Muscle layer of duodenum (tissue), 2 donors: ENCODE data around the gene SLC22A23.

Experiments used
- H3K27ac ChIP-seq: one replicate; pipeline ENCODE4 v1.7.0; 2013; ENCODE audit warnings: mild to moderate bottlenecking, low read length
- H3K27me3 ChIP-seq: one replicate; pipeline ENCODE4 v1.7.0; 2013; ENCODE audit warnings: low read depth, mild to moderate bottlenecking, control low read depth, low read length
- H3K36me3 ChIP-seq, 2 donors: one replicate each; pipeline ENCODE4 v1.7.0; 2013; ENCODE audit warnings: low read length in 2 of 2, control low read depth in 1 of 2, mild to moderate bottlenecking in 1 of 2; ENCODE audit not compliant: insufficient read depth in 2 of 2, control insufficient read depth in 1 of 2
- H3K4me1 ChIP-seq, 2 donors: one replicate each; pipeline ENCODE4 v1.7.0; 2013; ENCODE audit warnings: low read length in 2 of 2, mild to moderate bottlenecking in 2 of 2, control low read depth in 1 of 2, moderate library complexity in 1 of 2; ENCODE audit not compliant: insufficient read depth in 2 of 2, control insufficient read depth in 1 of 2
- H3K4me3 ChIP-seq, 2 donors: one replicate each; pipeline ENCODE4 v1.7.0; 2013; ENCODE audit warnings: low read length in 2 of 2, low read depth in 1 of 2, mild to moderate bottlenecking in 1 of 2
- H3K9me3 ChIP-seq, 2 donors: one replicate each; pipeline ENCODE4 v1.7.0; 2013; ENCODE audit warnings: low read length in 2 of 2, control low read depth in 1 of 2, mild to moderate bottlenecking in 1 of 2; ENCODE audit not compliant: control insufficient read depth in 1 of 2
- donor health status: healthy.

SLC22A23 gene

DNA sequence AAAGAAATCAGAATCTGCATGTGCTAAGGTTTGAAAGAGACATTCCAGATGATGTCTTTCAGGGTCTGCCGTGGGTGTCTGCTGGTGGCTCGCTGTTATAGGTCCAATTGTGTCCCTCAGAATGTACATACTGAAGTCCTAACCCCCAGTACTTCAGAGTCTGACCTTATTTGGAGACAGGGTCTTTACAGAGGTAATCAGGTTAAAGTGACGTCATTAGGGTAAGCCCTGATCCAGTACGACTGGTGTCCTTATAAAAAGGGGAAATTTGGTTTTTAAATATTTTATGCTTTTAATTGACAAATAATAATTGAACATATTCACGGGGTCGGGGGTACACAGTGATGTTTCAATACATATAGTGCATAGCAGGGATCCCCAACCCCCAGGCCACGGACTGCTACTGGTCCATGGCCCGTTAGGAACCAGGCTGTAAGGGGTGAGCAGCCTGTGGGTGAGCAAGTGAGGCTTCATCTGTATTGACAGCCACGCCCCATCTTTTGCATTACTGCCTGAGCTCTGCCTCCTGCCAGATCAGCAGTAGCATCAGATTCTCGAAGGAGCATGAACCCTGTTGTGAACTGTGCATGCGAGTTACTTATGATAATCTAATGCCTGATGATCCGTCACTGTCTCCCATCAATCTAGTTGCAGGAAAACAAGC lies 33.2 kb upstream of the SLC22A23 start:
- Histone ChIP-seq H3K27ac (no peak overlapping the region), H3K36me3 (no peaks in the 10 kb centered on the region), H3K4me3 (no peak overlapping the region), H3K4me1 (no peaks in the 10 kb centered on the region), H3K27me3 (no peaks in the 10 kb centered on the region), H3K9me3 (no peaks in the 10 kb centered on the region)

DNA sequence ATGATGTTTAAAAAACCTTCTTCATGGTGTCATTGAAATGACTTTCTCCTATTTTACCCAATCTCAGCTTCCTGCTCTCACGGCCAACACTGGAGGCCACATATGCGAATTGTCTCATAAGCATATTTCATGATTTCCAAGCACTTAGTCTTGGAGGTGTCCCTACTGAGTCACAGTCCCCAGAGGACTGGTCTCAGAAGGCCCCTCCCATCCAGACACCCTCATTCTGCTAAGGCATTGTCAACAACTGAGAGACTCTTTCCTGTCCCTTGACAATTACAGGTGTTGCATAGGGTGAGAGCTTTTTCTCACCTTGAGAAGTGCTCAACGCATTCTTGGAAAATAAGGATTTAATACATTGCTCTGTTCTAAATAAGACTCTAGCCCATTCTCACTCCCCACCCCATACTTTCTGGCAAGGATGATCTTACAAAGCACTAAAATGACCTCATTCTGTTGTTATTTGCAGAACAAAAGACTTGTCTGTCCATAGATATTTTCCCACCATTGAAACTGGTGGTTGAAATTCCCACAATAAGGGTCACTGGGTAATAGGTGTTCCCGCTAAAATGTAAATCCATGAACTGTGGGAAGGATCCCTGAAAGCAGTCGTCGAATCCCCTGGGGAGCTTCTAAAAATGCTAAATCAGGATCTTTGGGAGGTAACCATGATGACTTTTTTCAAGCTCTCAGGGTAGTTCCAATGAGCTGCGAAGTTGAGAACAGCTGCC lies 32.3 kb upstream of the SLC22A23 start:
- no peaks in the 10 kb centered on the region for H3K4me1 ChIP-seq
- no peaks in the 10 kb centered on the region for H3K9me3 ChIP-seq
- no peak overlapping the region for H3K4me3 ChIP-seq
- no peak overlapping the region for H3K27ac ChIP-seq
- H3K27me3 ChIP-seq = no peaks in the 10 kb centered on the region
- no peaks in the 10 kb centered on the region for H3K36me3 ChIP-seq

DNA sequence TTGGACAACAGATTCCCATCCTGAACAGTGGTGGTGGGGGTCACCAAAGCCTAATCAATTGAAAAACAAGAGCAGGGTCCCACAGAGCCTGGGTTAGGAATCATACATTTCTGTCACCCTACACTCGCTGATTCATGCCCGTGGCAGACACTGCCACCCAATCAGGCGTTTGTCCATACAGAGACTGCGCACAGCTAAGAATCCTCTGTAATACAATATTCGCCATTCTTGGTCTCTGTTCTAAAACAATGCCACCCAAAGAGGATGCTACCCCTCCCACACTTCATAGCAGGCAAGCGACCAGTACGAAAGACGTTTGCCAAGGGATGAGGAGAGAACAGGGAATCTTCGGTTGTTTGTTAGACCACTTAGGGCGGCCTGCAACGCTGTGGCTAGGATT lies 28.1 kb upstream of the SLC22A23 start:
- Histone ChIP-seq H3K4me3 (no peak overlapping the region), H3K36me3 (no peaks in the 10 kb centered on the region), H3K9me3 (peaks cover 3% of the 10 kb centered on the region in 2 donors), H3K27me3 (no peaks in the 10 kb centered on the region), H3K27ac (no peak overlapping the region), H3K4me1 (no peaks in the 10 kb centered on the region)

DNA sequence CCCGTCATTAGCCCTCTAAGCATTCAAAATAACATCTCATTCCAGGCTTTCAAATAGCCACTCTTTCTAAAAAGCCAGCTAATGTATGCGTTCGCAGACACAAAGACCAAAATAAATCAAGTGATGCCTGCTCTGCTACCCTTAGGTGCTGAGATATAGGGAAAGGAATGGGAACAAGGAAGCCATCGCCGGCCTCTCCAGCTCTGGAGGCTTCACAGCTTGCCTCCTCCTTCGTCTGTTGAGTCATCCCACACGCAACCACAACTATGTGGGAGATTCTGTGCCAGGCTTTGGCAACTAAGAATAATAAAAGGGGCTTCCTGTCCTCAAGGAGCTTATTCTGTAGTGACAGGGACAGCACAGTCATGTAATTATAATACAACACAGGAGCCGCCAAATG lies 27.3 kb upstream of the SLC22A23 start:
- Histone ChIP-seq H3K27me3 (no peaks in the 10 kb centered on the region), H3K4me3 (no peak overlapping the region), H3K27ac (no peak overlapping the region), H3K36me3 (no peaks in the 10 kb centered on the region), H3K4me1 (no peaks in the 10 kb centered on the region), H3K9me3 (peaks cover 3 to 4% of the 10 kb centered on the region in 2 donors)

- peaks cover 3 to 4% of the 10 kb centered on the region in 2 donors for H3K9me3 ChIP-seq
- H3K4me3 ChIP-seq = no peak overlapping the region
- H3K4me1 ChIP-seq = no peaks in the 10 kb centered on the region
- no peak overlapping the region for H3K27ac ChIP-seq
- H3K27me3 ChIP-seq = no peaks in the 10 kb centered on the region
- H3K36me3 ChIP-seq = no peaks in the 10 kb centered on the region
Measured at GRCh38 chr6:3483675-3484074, 26.8 kb upstream of the SLC22A23 start.

- H3K9me3 ChIP-seq = peaks cover 3 to 4% of the 10 kb centered on the region in 2 donors
- no peak overlapping the region for H3K27ac ChIP-seq
- H3K36me3 ChIP-seq = no peaks in the 10 kb centered on the region
- no peaks in the 10 kb centered on the region for H3K27me3 ChIP-seq
- H3K4me1 ChIP-seq = no peaks in the 10 kb centered on the region
- no peak overlapping the region for H3K4me3 ChIP-seq
Measured at GRCh38 chr6:3482869-3483268, 26.0 kb upstream of the SLC22A23 start.

DNA sequence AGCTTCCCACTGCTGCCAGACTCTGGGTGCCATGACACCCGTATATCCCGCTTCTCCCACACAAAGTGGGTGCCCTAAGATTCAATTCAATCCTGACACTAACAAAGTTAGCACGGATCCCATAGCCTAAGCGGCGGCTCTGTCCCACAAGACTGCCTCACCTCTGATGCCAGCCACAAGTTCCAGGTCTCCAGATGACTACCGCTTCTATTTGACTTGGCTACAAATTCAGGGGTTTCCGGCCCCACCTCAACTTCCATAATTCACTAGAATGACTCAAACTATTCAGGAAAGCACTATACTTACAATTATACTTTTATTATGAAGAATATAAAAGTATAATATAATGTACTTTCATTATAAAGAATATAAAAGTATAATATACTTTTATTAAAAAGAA lies 24.8 kb upstream of the SLC22A23 start:
- Histone ChIP-seq H3K27ac (no peak overlapping the region), H3K36me3 (no peaks in the 10 kb centered on the region), H3K27me3 (no peaks in the 10 kb centered on the region), H3K4me3 (no peak overlapping the region), H3K9me3 (peaks cover 3 to 4% of the 10 kb centered on the region in 2 donors), H3K4me1 (no peaks in the 10 kb centered on the region)

DNA sequence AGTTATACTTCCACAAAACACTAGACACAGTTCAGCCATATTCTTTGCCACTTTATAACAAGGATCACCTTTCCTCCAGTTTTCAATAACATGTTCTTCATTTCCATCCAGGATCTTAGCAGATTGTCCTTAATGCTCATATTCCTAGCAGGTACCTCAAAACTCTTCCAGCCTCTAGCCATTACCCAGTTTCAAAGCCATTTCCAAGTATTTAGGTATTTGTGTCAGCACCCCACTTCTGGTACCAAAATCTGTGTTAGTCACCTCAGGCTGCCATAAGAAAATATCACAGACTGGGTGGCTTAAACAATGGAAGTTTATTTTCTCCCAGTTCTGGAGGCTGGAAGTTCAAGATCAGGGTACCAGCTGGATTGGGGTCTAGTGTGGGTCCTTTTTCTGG lies 23.2 kb upstream of the SLC22A23 start:
- peaks cover 3 to 4% of the 10 kb centered on the region in 2 donors for H3K9me3 ChIP-seq
- no peaks in the 10 kb centered on the region for H3K27me3 ChIP-seq
- H3K4me3 ChIP-seq = no peak overlapping the region
- no peak overlapping the region for H3K27ac ChIP-seq
- no peaks in the 10 kb centered on the region for H3K4me1 ChIP-seq
- no peaks in the 10 kb centered on the region for H3K36me3 ChIP-seq

- Histone ChIP-seq H3K27ac (no peak overlapping the region), H3K4me1 (peaks cover 0 to 3% of the 10 kb centered on the region in 2 donors), H3K4me3 (no peak overlapping the region), H3K9me3 (no peaks in the 10 kb centered on the region), H3K36me3 (no peaks in the 10 kb centered on the region), H3K27me3 (no peaks in the 10 kb centered on the region)
Measured at GRCh38 chr6:3473773-3474172, 16.9 kb upstream of the SLC22A23 start.

- H3K9me3 ChIP-seq = no peaks in the 10 kb centered on the region
- H3K4me3 ChIP-seq = no peak overlapping the region
- H3K27me3 ChIP-seq = no peaks in the 10 kb centered on the region
- H3K4me1 ChIP-seq = peaks cover 0 to 3% of the 10 kb centered on the region in 2 donors
- no peak overlapping the region for H3K27ac ChIP-seq
- H3K36me3 ChIP-seq = no peaks in the 10 kb centered on the region
Measured at GRCh38 chr6:3471711-3472110, 14.9 kb upstream of the SLC22A23 start.

DNA sequence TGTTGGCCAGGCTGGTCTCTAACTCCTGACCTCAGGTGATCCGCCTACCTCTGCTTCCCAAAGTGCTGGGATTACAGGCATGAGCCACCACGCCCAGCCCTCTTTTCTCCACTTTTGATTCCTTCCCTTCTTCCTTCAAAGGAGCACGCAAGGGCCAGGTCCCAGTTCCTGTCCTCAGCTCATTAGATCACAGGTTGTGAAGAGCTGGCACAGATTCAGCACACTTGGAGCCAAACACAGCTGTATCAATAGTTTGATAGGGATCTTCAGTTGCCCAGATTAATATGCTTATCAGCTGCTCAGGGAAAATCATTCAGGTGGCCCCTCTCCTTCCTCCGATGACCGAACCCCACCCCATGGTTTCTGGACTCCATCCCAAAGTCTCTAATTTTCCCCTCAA lies 14.4 kb upstream of the SLC22A23 start:
- no peaks in the 10 kb centered on the region for H3K36me3 ChIP-seq
- no peaks in the 10 kb centered on the region for H3K27me3 ChIP-seq
- H3K27ac ChIP-seq = no peak overlapping the region
- no peaks in the 10 kb centered on the region for H3K9me3 ChIP-seq
- H3K4me1 ChIP-seq = peaks cover 0 to 3% of the 10 kb centered on the region in 2 donors
- H3K4me3 ChIP-seq = no peak overlapping the region

- Histone ChIP-seq H3K27ac (no peak overlapping the region), H3K4me1 (peaks cover 0 to 3% of the 10 kb centered on the region in 2 donors), H3K27me3 (no peaks in the 10 kb centered on the region), H3K36me3 (no peaks in the 10 kb centered on the region), H3K4me3 (no peak overlapping the region), H3K9me3 (no peaks in the 10 kb centered on the region)
Measured at GRCh38 chr6:3468585-3468984, 11.7 kb upstream of the SLC22A23 start.
